Hepatocyte (in vitro differentiated cells): ENCODE results near the gene AMBP. TPM values are rescaled to one million over a fixed set of nuclear protein-coding genes. Genes with fewer than 3 reads are reported as not detected.

Experiments
- DNase-seq: peaks from one replicate; pipeline ENCODE4 v3.0.0-alpha.2; 2016; ENCODE audit warnings: low spot score
- H2AFZ ChIP-seq: fragments of 200-600 bp; sonication (generic); 2 replicates; pipeline ENCODE4 v1.6.0; 2016; ENCODE audit warnings: antibody characterized with exemption, mild to moderate bottlenecking
- H3K27ac ChIP-seq: fragments of 200-600 bp; sonication (generic); 2 replicates; pipeline ENCODE4 v1.5.1; 2016; ENCODE audit warnings: mild to moderate bottlenecking
- H3K27me3 ChIP-seq: fragments of 200-600 bp; sonication (generic); 2 replicates; pipeline ENCODE4 v1.6.1; 2016
- H3K36me3 ChIP-seq: fragments of 200-600 bp; sonication (generic); replicated peaks from 2 replicates; pipeline ENCODE4 v1.5.1; 2016; ENCODE audit warnings: low read depth; ENCODE audit not compliant: insufficient read depth
- H3K4me1 ChIP-seq: fragments of 200-600 bp; sonication (generic); 2 replicates; pipeline ENCODE4 v1.5.1; 2016; ENCODE audit warnings: mild to moderate bottlenecking, moderate library complexity; ENCODE audit not compliant: insufficient read depth
- H3K4me2 ChIP-seq: fragments of 200-600 bp; sonication (generic); 2 replicates; pipeline ENCODE4 v1.6.0; 2016
- H3K4me3 ChIP-seq: fragments of 200-600 bp; sonication (generic); 2 replicates; pipeline ENCODE4 v1.5.1; 2016; ENCODE audit warnings: mild to moderate bottlenecking
- H3K79me2 ChIP-seq: fragments of 200-600 bp; sonication (generic); 2 replicates; pipeline ENCODE4 v1.6.0; 2017; ENCODE audit warnings: mild to moderate bottlenecking
- H3K9me2 ChIP-seq: fragments of 200-600 bp; sonication (generic); replicated peaks from 2 replicates; pipeline ENCODE4 v1.6.0; 2017; ENCODE audit warnings: mild to moderate bottlenecking; ENCODE audit not compliant: insufficient read depth
- H3K9me3 ChIP-seq: fragments of 200-600 bp; sonication (generic); 2 replicates; pipeline ENCODE4 v1.5.1; 2016; ENCODE audit warnings: low read depth, mild to moderate bottlenecking
- H4K20me1 ChIP-seq: fragments of 200-600 bp; sonication (generic); 2 replicates; pipeline ENCODE4 v1.6.0; 2016; ENCODE audit warnings: mild to moderate bottlenecking; ENCODE audit not compliant: insufficient read depth, poor library complexity, severe bottlenecking
- CTCF ChIP-seq: fragments of 200-600 bp; sonication (generic); IDR thresholded peaks from 2 replicates; pipeline ENCODE4 v1.5.1; 2016; ENCODE audit warnings: antibody characterized with exemption, mild to moderate bottlenecking; ENCODE audit not compliant: poor library complexity
- EZH2 ChIP-seq: fragments of 200-600 bp; sonication (generic); IDR thresholded peaks from 2 replicates; pipeline ENCODE4 v1.6.1; 2016; ENCODE audit warnings: antibody characterized with exemption, mild to moderate bottlenecking, borderline replicate concordance
- EZH2phosphoT487 ChIP-seq: fragments of 200-600 bp; sonication (generic); IDR thresholded peaks from one replicate; pipeline ENCODE4 v1.6.1; 2018; ENCODE audit warnings: antibody characterized with exemption, mild to moderate bottlenecking, low read depth, moderate library complexity; ENCODE audit not compliant: unreplicated experiment, severe bottlenecking
- WGBS: methylation state at CpG from one replicate; pipeline ENCODE4 v1.1.6; 2016; ENCODE audit warnings: low lambda C conversion rate; ENCODE audit errors: missing lambda C conversion rate; 5-methylcytosine and 5-hydroxymethylcytosine counted together
- polyA plus RNA-seq: library from polyadenylated mRNA; unstranded; fragments of >200 nt; fragmentation: Nextera tagmentation; extraction: Ambion mirVana; gene quantifications from 2 replicates; pipeline ENCODE4 v1.2.1, GENCODE V29; 2016
- total RNA-seq: library from RNA; depleted of rRNA; stranded (reverse); fragments of >200 nt; gene quantifications from 2 replicates; pipeline ENCODE4 v1.2.3, GENCODE V29; 2014

Gene AMBP
- total and polyA plus RNA-seq, 2 experiments from 2014 or later = 713 to 833 TPM

DNA sequence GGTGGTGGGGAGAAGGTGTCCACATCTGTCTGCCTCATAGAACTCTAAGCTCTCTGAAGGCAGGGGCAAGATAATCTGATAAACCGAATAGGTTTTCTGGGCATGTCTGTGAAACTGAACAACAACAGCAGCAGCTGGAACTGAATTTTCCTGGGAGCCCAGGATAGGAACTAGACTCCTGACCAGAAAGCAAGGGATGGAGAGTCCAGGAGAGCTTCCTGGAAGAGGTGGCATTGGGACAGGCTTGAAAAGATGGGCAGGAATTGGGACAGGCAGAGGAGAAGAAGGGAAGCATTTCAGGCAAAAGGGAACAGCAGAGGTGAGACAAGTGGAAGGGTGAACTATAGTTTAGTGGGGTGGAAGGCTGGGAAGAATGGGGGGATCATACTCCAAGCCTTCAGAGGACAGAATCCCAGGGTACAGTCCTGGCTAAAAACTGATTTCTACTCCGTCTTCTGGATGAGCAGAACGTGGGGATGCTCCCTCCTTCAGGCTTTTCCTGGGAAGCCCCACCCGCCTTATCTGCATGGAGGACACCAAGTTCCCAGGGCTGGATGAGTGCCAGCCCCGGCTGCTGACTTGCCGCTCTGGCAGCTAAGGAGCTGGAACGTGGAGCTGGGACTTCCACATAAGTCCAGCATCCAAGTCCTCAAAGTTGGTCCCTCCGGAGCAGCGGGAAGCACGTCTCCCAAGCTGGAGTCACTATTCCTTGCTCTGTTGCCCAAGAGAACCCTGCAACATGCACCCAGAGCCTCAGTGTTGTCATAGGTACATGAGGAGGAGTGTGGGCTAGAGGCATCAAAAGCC lies 34.9 kb upstream of the AMBP start:
- TF ChIP-seq EZH2 (no peak), EZH2phosphoT487 (no peak), CTCF (no peak)
- no peak overlapping the region for H3K27ac ChIP-seq

GRCh38 chr9:114112325-114112724 lies 34.2 kb upstream of the AMBP start:
- Histone ChIP-seq H3K9me3 (no peaks in the 10 kb centered on the region), H3K9me2 (no peaks in the 10 kb centered on the region), H3K79me2 (no peaks in the 10 kb centered on the region), H4K20me1 (no peaks in the 10 kb centered on the region), H3K4me1 (no peaks in the 10 kb centered on the region), H3K4me2 (no peak overlapping the region), H3K27ac (no peak overlapping the region), H2AFZ (no peak overlapping the region), H3K27me3 (no peaks in the 10 kb centered on the region), H3K36me3 (no peaks in the 10 kb centered on the region), H3K4me3 (no peak overlapping the region)
- 77% methylated on average over 1 of the region's 1 CpG for WGBS
- no peak for TF ChIP-seq EZH2
- no peak for TF ChIP-seq EZH2phosphoT487
- no peak for TF ChIP-seq CTCF
- no peak for DNase-seq

More for the DNA sequence above, 34.9 kb upstream of the AMBP start:
- Histone ChIP-seq H3K9me2 (no peaks in the 10 kb centered on the region), H3K4me3 (no peak overlapping the region), H4K20me1 (no peaks in the 10 kb centered on the region), H3K4me1 (peaks cover 5% of the 10 kb centered on the region), H3K9me3 (no peaks in the 10 kb centered on the region), H3K4me2 (no peak overlapping the region), H3K27me3 (no peaks in the 10 kb centered on the region), H3K79me2 (no peaks in the 10 kb centered on the region), H2AFZ (no peak overlapping the region), H3K36me3 (no peaks in the 10 kb centered on the region)
- 55% methylated on average over 10 of the region's 10 CpGs for WGBS
- peak; percentile 78 for DNase-seq

DNA sequence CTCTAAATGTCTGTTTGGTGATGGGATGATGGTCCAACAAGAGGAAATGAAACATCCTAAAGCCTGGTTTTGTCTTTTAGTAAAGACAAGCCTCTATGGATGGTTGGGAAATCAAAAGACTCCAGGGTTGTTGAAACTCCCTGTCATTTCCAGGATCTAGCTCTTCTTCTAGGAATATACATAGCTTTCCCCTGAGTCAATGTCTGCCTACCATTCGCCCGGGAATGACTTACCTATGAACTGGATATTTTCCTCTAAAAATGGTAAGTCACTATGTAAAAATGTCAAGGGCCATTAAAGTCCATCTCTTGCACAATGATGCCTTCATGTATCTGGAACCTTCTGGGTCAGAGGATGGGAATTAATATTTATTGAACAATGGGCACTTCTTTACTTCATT lies 32.1 kb upstream of the AMBP start:
- TF ChIP-seq CTCF (no peak), EZH2 (no peak), EZH2phosphoT487 (no peak)
- no peak overlapping the region for H3K4me2 ChIP-seq
- DNase-seq = no peak

More for the DNA sequence above, 32.1 kb upstream of the AMBP start:
- H3K9me3 ChIP-seq = no peaks in the 10 kb centered on the region
- no peaks in the 10 kb centered on the region for H3K36me3 ChIP-seq
- WGBS = 82% methylated on average over 2 of the region's 2 CpGs
- no peaks in the 10 kb centered on the region for H4K20me1 ChIP-seq
- no peaks in the 10 kb centered on the region for H3K4me1 ChIP-seq
- H3K27ac ChIP-seq = no peak overlapping the region
- H3K9me2 ChIP-seq = no peaks in the 10 kb centered on the region
- H3K79me2 ChIP-seq = no peaks in the 10 kb centered on the region
- peaks cover 3% of the 10 kb centered on the region for H3K27me3 ChIP-seq
- no peak overlapping the region for H3K4me3 ChIP-seq
- no peak overlapping the region for H2AFZ ChIP-seq
